A549 treated with dexamethasone at 1 μM for 4 hours (cell line): ENCODE results near the gene FBXO45. TPM values are rescaled to one million over a fixed set of nuclear protein-coding genes. Genes with fewer than 3 reads are reported as not detected.

Experiments
- total RNA-seq: library from RNA; stranded (reverse); fragments of 200-300 nt; extraction: Qiagen RNA extraction; gene quantifications from 5 replicates; pipeline ENCODE4 v1.2.3, GENCODE V29; 2022

FBXO45 gene
- total RNA-seq = 6.3 to 8.8 TPM (median 7.7 TPM) in 5 replicates

DNA sequence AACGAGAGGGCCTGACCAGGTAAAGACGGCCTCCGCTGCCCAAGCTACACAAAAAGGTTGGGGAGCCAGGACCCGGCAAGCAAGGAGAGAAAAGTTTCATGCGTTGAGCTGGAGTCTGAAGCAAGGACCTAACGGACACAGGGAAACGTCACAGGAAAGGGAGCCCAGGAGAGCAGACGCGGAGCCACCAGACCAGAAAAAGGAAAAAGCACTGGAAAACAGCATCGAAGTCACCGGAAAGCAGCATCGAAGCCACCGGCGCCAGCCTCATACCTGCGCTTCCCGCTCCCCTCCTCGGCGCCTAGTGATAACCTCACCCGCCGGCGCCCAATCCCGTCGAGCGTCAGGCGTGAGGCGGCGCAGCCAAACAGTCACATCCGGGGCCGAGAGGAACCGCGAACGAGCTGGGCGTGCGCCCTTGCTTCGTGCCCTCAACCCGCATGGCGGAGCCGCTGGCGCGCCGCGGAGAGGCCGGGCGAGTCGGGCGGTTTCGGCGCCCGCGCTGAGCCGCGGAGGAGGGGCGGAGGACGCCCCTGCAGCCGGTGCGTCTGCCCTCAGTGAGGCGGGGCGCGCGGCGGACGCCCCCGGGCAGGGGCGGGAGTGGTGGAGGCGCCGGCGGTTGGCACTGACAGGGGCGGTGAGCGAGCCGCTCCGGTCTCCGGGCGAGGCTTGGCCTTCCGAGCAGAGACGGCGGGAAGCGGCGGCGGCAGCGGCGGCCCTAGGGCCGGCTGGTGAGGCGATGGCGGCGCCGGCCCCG is at the start of gene FBXO45, which contains the start of gene WDR53:
TSS of gene FBXO45 (plus strand) at position 415 of the 757 bp plus-strand sequence. CDS start at position 740, 325 bp downstream.
TSS of gene WDR53 (minus strand) at position 309 of the 757 bp plus-strand sequence. CDS start 7,079 bp downstream, outside the sequence.

Other genes with a start within 250 kb of the FBXO45 start
- gene TM4SF19, start 230.3 kb upstream of the FBXO45 start, total RNA-seq = 7.0 to 8.6 TPM (median 7.8 TPM) in 5 replicates
- 6.6 to 12.4 TPM (median 11.5 TPM) in 5 replicates for gene UBXN7, start 136.2 kb upstream of the FBXO45 start, total RNA-seq
- 3.7 to 5.0 TPM (median 4.6 TPM) in 5 replicates for gene RNF168, start 64.9 kb upstream of the FBXO45 start, total RNA-seq
- gene SMCO1, start 53.3 kb upstream of the FBXO45 start, total RNA-seq = not detected in 5 replicates
- gene WDR53, start 106 bp upstream of the FBXO45 start, total RNA-seq = 8.9 to 11.7 TPM (median 10.2 TPM) in 5 replicates
- gene NRROS, start 71.0 kb downstream of the FBXO45 start, total RNA-seq = 0.03 to 0.04 TPM (median 0.04 TPM) in 3 of 5 replicates, not detected in the others
- 2.1 to 2.9 TPM (median 2.8 TPM) in 5 replicates for gene CEP19, start 143.6 kb downstream of the FBXO45 start, total RNA-seq
- gene PIGX, start 143.7 kb downstream of the FBXO45 start, total RNA-seq = 28.1 to 31.6 TPM (median 31.2 TPM) in 5 replicates
- gene PAK2, start 171.2 kb downstream of the FBXO45 start, total RNA-seq = 31.1 to 45.8 TPM (median 43.1 TPM) in 5 replicates